ENCODE data around the gene MYOCD. TPM values are rescaled to one million over a fixed set of nuclear protein-coding genes. Genes with fewer than 3 reads are reported as not detected.

The MYOCD gene
- total and polyA plus RNA-seq, 4 donors, result 0.05 to 0.59 (median 0.23) TPM

GRCh38 chr17:12646761-12647422 is 18.8 kb upstream of the MYOCD start:
- Histone ChIP-seq H3K4me1 (ENCODE audit: control insufficient read depth in 4 of 4, insufficient read depth in 4 of 4, low read length in 3 of 4) (no peaks in the 10 kb centered on the region), H3K9ac (ENCODE audit: low read depth in 1 of 2, low read length in 2 of 2) (no peak overlapping the region), H3K4me3 (ENCODE audit: low read depth in 1 of 3, low read length in 3 of 3) (no peak overlapping the region), H3K27ac (ENCODE audit: low read depth in 1 of 2, low read length in 2 of 2) (no peak overlapping the region), H3K36me3 (ENCODE audit: control insufficient read depth in 4 of 4, insufficient read depth in 3 of 4, low read depth in 1 of 4, low read length in 3 of 4) (no peaks in the 10 kb centered on the region), H3K27me3 (ENCODE audit: control insufficient read depth in 4 of 4, insufficient read depth in 4 of 4, low read length in 3 of 4) (peaks cover 0 to 2% (median 0%) of the 10 kb centered on the region in 4 donors), H3K9me3 (ENCODE audit: control insufficient read depth in 4 of 4, low read length in 3 of 4) (no peaks in the 10 kb centered on the region)
- WGBS, result 67% methylated on average over 6 of the region's 6 CpGs
- no peak for DNase-seq (ENCODE audit: low spot score)
- TF ChIP-seq SP1 (IDR thresholded peaks at IDR 0.05) (no peak), NR2F2 (IDR thresholded peaks at IDR 0.05) (no peak), MAX (IDR thresholded peaks at IDR 0.05) (no peak), RXRA (IDR thresholded peaks at IDR 0.05) (no peak), FOXA1 (IDR thresholded peaks at IDR 0.05) (no peak), ATF3 (IDR thresholded peaks at IDR 0.05) (no peak), CTCF (IDR thresholded peaks at IDR 0.05; ENCODE audit: low read depth, low read length, missing input control) (no peak), YY1 (IDR thresholded peaks at IDR 0.05) (no peak), RAD21 (IDR thresholded peaks at IDR 0.05) (no peak), HNF4A (conservative IDR thresholded peaks at IDR 0.05) (no peak), FOXA2 (IDR thresholded peaks at IDR 0.05) (no peak), REST (IDR thresholded peaks at IDR 0.05) (no peak)

GRCh38 chr17:12648498-12648897 is 17.2 kb upstream of the MYOCD start:
- Histone ChIP-seq H3K36me3 (ENCODE audit: control insufficient read depth in 4 of 4, insufficient read depth in 3 of 4, low read depth in 1 of 4, low read length in 3 of 4) (no peaks in the 10 kb centered on the region), H3K9me3 (ENCODE audit: control insufficient read depth in 4 of 4, low read length in 3 of 4) (no peaks in the 10 kb centered on the region), H3K27ac (ENCODE audit: low read depth in 1 of 2, low read length in 2 of 2) (no peak overlapping the region), H3K9ac (ENCODE audit: low read depth in 1 of 2, low read length in 2 of 2) (no peak overlapping the region), H3K27me3 (ENCODE audit: control insufficient read depth in 4 of 4, insufficient read depth in 4 of 4, low read length in 3 of 4) (peaks cover 0 to 2% (median 0%) of the 10 kb centered on the region in 4 donors), H3K4me1 (ENCODE audit: control insufficient read depth in 4 of 4, insufficient read depth in 4 of 4, low read length in 3 of 4) (no peaks in the 10 kb centered on the region), H3K4me3 (ENCODE audit: low read depth in 1 of 3, low read length in 3 of 3) (no peak overlapping the region)
- WGBS, result 79% methylated on average over 3 of the region's 3 CpGs
- TF ChIP-seq REST (IDR thresholded peaks at IDR 0.05) (no peak), EGR1 (IDR thresholded peaks at IDR 0.05; ENCODE audit: low read depth in 2 of 2) (no peak), RXRA (IDR thresholded peaks at IDR 0.05) (no peak), JUND (IDR thresholded peaks at IDR 0.05) (no peak), HNF4A (conservative IDR thresholded peaks at IDR 0.05) (no peak), MAX (IDR thresholded peaks at IDR 0.05) (no peak), GABPA (IDR thresholded peaks at IDR 0.05 in 1 of 2, conservative IDR thresholded peaks at IDR 0.05 in 1 of 2) (no peak), RAD21 (IDR thresholded peaks at IDR 0.05) (no peak), HNF4G (IDR thresholded peaks at IDR 0.05) (no peak), NR2F2 (IDR thresholded peaks at IDR 0.05) (no peak), ATF3 (IDR thresholded peaks at IDR 0.05) (no peak)
- no peak for DNase-seq (ENCODE audit: low spot score)
